H1 (cell line): ENCODE data around the gene CRK. TPM values are rescaled to one million over a fixed set of nuclear protein-coding genes. Genes with fewer than 3 reads are reported as not detected.

Experiments
- CTCF ChIA-PET: fragments of 300-600 bp; sonication (Branson Sonifier 250); formaldehyde crosslinking; loops from one replicate; lab custom pipeline; 2021; ENCODE audit not compliant: partially characterized antibody; lab: Charles Lee
- POLR2A ChIA-PET: fragments of 300-600 bp; sonication (Branson Sonifier 250); formaldehyde crosslinking; loops from one replicate; lab custom pipeline; 2021; ENCODE audit warnings: inconsistent platforms; ENCODE audit not compliant: partially characterized antibody; lab: Charles Lee
- DNase-seq, 2 experiments: peaks; one replicate each; pipeline versions ENCODE4 v3.0.0 to v3.0.0-alpha.2; 2010 to 2022; ENCODE audit warnings: low spot score in 2 of 2, low read depth in 1 of 2, mixed read lengths in 1 of 2
- FAIRE-seq: peaks from 2 replicates; lab custom pipeline; 2011; peaks lifted over from hg19 to GRCh38; lab: Jason Lieb, UNC
- H2AFZ ChIP-seq: 2 replicates; pipeline ENCODE4 v1.8.1; 2012; ENCODE audit warnings: low read length, inconsistent platforms
- H2AK5ac ChIP-seq: 2 replicates; pipeline ENCODE4 v1.6.1; 2013; ENCODE audit warnings: low read depth, low read length
- H2BK120ac ChIP-seq: replicated peaks from 2 replicates; pipeline ENCODE3; 2013; ENCODE audit warnings: low read depth, low read length, inconsistent platforms
- H2BK12ac ChIP-seq: 2 replicates; pipeline ENCODE4 v1.6.1; 2013; ENCODE audit warnings: low read depth, low read length
- H2BK15ac ChIP-seq: 2 replicates; pipeline ENCODE4 v1.6.1; 2013; ENCODE audit warnings: low read length
- H2BK20ac ChIP-seq: 2 replicates; pipeline ENCODE4 v1.6.1; 2013; ENCODE audit warnings: low read length
- H2BK5ac ChIP-seq: 2 replicates; pipeline ENCODE4 v1.6.1; 2013; ENCODE audit warnings: low read depth, low read length
- H3K14ac ChIP-seq: 2 replicates; pipeline ENCODE4 v1.6.1; 2013; ENCODE audit warnings: inconsistent platforms; ENCODE audit not compliant: insufficient read length
- H3K18ac ChIP-seq: 2 replicates; pipeline ENCODE4 v1.6.1; 2013; ENCODE audit warnings: low read length; ENCODE audit errors: extremely low read depth
- H3K23ac ChIP-seq: 2 replicates; pipeline ENCODE4 v1.6.1; 2013; ENCODE audit warnings: inconsistent platforms; ENCODE audit not compliant: insufficient read length
- H3K23me2 ChIP-seq: 2 replicates; pipeline ENCODE4 v1.6.1; 2013; ENCODE audit warnings: low read depth, low read length
- H3K27ac ChIP-seq: 2 replicates; pipeline ENCODE4 v1.6.1; 2011; ENCODE audit warnings: low read depth, low read length, inconsistent platforms
- H3K27me3 ChIP-seq, 4 experiments: replicated peaks in 1 of 4; 1 replicate in 1 of 4; 2 replicates in 3 of 4; pipeline versions ENCODE4 v1.6.1 to v1.8.1; 2011 to 2013; ENCODE audit warnings: low read length in 3 of 4, mild to moderate bottlenecking in 3 of 4, inconsistent platforms in 2 of 4, mixed read lengths in 2 of 4, moderate library complexity in 1 of 4; ENCODE audit not compliant: control insufficient read depth in 3 of 4, insufficient read depth in 3 of 4; ENCODE audit errors: extremely low read depth in 1 of 4
- H3K36me3 ChIP-seq, 4 experiments: 2 replicates each; pipeline versions ENCODE4 v1.6.1 to v1.8.1; 2011 to 2013; ENCODE audit warnings: mild to moderate bottlenecking in 4 of 4, low read length in 3 of 4, moderate library complexity in 2 of 4, control low read depth in 1 of 4, inconsistent platforms in 1 of 4; ENCODE audit not compliant: insufficient read depth in 4 of 4, control insufficient read depth in 2 of 4
- H3K4ac ChIP-seq: replicated peaks from 2 replicates; pipeline ENCODE3; 2013; ENCODE audit warnings: low read length, low read depth, mixed read lengths, inconsistent platforms; ENCODE audit not compliant: insufficient read length
- H3K4me1 ChIP-seq, 4 experiments: replicated peaks in 1 of 4; 1 replicate in 1 of 4; 2 replicates in 3 of 4; pipeline versions ENCODE4 v1.6.1 to v1.8.1; 2011 to 2013; ENCODE audit warnings: low read length in 3 of 4, inconsistent platforms in 2 of 4, mixed read lengths in 1 of 4; ENCODE audit not compliant: insufficient read depth in 4 of 4, control insufficient read depth in 3 of 4
- H3K4me2 ChIP-seq, 2 experiments: 2 replicates each; pipeline versions ENCODE4 v1.6.1 to v1.8.1; 2011 to 2013; ENCODE audit warnings: low read depth in 2 of 2, low read length in 2 of 2, control low read depth in 1 of 2, inconsistent platforms in 1 of 2, mild to moderate bottlenecking in 1 of 2; ENCODE audit not compliant: insufficient read depth in 1 of 2
- H3K4me3 ChIP-seq, 4 experiments: fragments of 200-600, 300-600 bp in 1 of 4; sonication (generic), shearing (Covaris generic), sonication (Bioruptor Twin) in 1 of 4; 2 replicates each; pipeline versions ENCODE4 v1.5.1 to v1.8.1; 2011 to 2016; ENCODE audit warnings: low read length in 4 of 4, low read depth in 3 of 4, control low read depth in 2 of 4, inconsistent platforms in 2 of 4, mild to moderate bottlenecking in 2 of 4, mixed read lengths in 1 of 4, moderate library complexity in 1 of 4; ENCODE audit not compliant: insufficient read depth in 2 of 4; ENCODE audit errors: extremely low read depth in 1 of 4
- H3K56ac ChIP-seq: replicated peaks from 2 replicates; pipeline ENCODE3; 2013; ENCODE audit warnings: low read depth, mild to moderate bottlenecking, mixed read lengths, low read length, inconsistent platforms; ENCODE audit not compliant: insufficient read length
- H3K79me1 ChIP-seq: 2 replicates; pipeline ENCODE4 v1.6.1; 2013; ENCODE audit warnings: low read depth, low read length, control low read depth
- H3K79me2 ChIP-seq, 2 experiments: 2 replicates each; pipeline versions ENCODE4 v1.6.1 to v1.8.1; 2012 to 2013; ENCODE audit warnings: low read length in 2 of 2, mild to moderate bottlenecking in 2 of 2, inconsistent platforms in 1 of 2; ENCODE audit not compliant: insufficient read depth in 2 of 2, control insufficient read depth in 1 of 2
- H3K9ac ChIP-seq, 4 experiments: replicated peaks in 1 of 4; 1 replicate in 1 of 4; 2 replicates in 3 of 4; pipeline versions ENCODE4 v1.6.1 to v1.8.1; 2011 to 2013; ENCODE audit warnings: low read depth in 3 of 4, low read length in 3 of 4, control low read depth in 2 of 4, mild to moderate bottlenecking in 2 of 4, moderate library complexity in 2 of 4, inconsistent platforms in 1 of 4; ENCODE audit errors: extremely low read depth in 1 of 4
- H3K9me3 ChIP-seq, 2 experiments: 2 replicates each; pipeline versions ENCODE4 v1.6.1 to v1.8.1; 2012 to 2013; ENCODE audit warnings: mild to moderate bottlenecking in 2 of 2, moderate library complexity in 2 of 2, control low read depth in 1 of 2, inconsistent platforms in 1 of 2, low read depth in 1 of 2, low read length in 1 of 2, mixed read lengths in 1 of 2; ENCODE audit not compliant: insufficient read depth in 2 of 2
- H4K20me1 ChIP-seq, 2 experiments: replicated peaks in 1 of 2; 2 replicates each; pipeline versions ENCODE3 to v1.8.1; 2011 to 2013; ENCODE audit warnings: inconsistent platforms in 2 of 2, low read length in 2 of 2, mild to moderate bottlenecking in 1 of 2; ENCODE audit not compliant: insufficient read depth in 2 of 2, control insufficient read depth in 1 of 2
- H4K5ac ChIP-seq: 2 replicates; pipeline ENCODE4 v1.6.1; 2013; ENCODE audit warnings: low read length, low read depth, mixed read lengths, inconsistent platforms; ENCODE audit not compliant: insufficient read length
- H4K8ac ChIP-seq: 2 replicates; pipeline ENCODE4 v1.8.0; 2013; ENCODE audit warnings: mild to moderate bottlenecking, moderate library complexity, low read length, inconsistent platforms; ENCODE audit not compliant: insufficient read depth; ENCODE audit errors: extremely low read depth
- H4K91ac ChIP-seq: replicated peaks from 2 replicates; pipeline ENCODE3; 2013; ENCODE audit warnings: low read length, mixed read lengths, inconsistent platforms; ENCODE audit not compliant: insufficient read length
- CBX8 ChIP-seq: fragments of 300-800, 300-1000 bp; sonication (generic); IDR thresholded peaks from 2 replicates; pipeline ENCODE4 v1.7.1; 2016; ENCODE audit warnings: low read depth, low read length, borderline replicate concordance
- CREB1 ChIP-seq: IDR thresholded peaks from 2 replicates; pipeline ENCODE4 v1.6.1; 2012; ENCODE audit warnings: inconsistent platforms
- JUN ChIP-seq: IDR thresholded peaks from 2 replicates; pipeline ENCODE4 v1.6.1; 2011; ENCODE audit warnings: low read depth, mild to moderate bottlenecking, improper control_type of control experiment, low read length
- JUND ChIP-seq: IDR thresholded peaks from 2 replicates; pipeline ENCODE4 v1.6.1; 2011; ENCODE audit warnings: mild to moderate bottlenecking, improper control_type of control experiment, low read length
- POLR2A ChIP-seq, 2 experiments: IDR thresholded peaks; 1 replicate in 1 of 2; 2 replicates in 1 of 2; pipeline ENCODE4 v1.6.1; 2011; ENCODE audit warnings: low read depth in 2 of 2, low read length in 2 of 2, mild to moderate bottlenecking in 2 of 2; ENCODE audit errors: control extremely low read depth in 1 of 2
- WGBS, 2 experiments: shearing (Covaris generic) in 1 of 2; methylation state at CpG; one replicate each; pipeline versions ENCODE4 v1.1.6 to v1.1.7; 2013 to 2015; ENCODE audit warnings: low lambda C conversion rate in 2 of 2, mixed read lengths in 2 of 2, inconsistent platforms in 1 of 2, low coverage in 1 of 2, missing lambda C conversion rate in 1 of 2; ENCODE audit not compliant: insufficient replicate concordance in 2 of 2, insufficient coverage in 1 of 2, insufficient read length in 1 of 2; ENCODE audit errors: extremely low coverage in 1 of 2, missing lambda C conversion rate in 1 of 2; 5-methylcytosine and 5-hydroxymethylcytosine counted together
- polyA plus RNA-seq, 7 experiments: library from polyadenylated mRNA; depleted of rRNA in 3 of 7; stranded (reverse) in 5 of 7; unstranded in 2 of 7; fragments of >200 nt in 5 of 7; fragments of 200-250 nt in 2 of 7; gene quantifications; 1 replicate in 5 of 7; 2 replicates in 1 of 7; 4 replicates in 1 of 7; pipeline versions ENCODE4 v1.2.1 to v1.2.3, GENCODE V29; 2011 to 2013; ENCODE audit warnings: missing spikeins in 2 of 7, mixed read lengths in 2 of 7
- total RNA-seq: library from RNA; stranded (reverse); fragmentation: NEBNext Ultra II Directional; extraction: Animal tissue kit (Norgen Biotek cat#: 25700); gene quantifications from 2 replicates; pipeline ENCODE4 v1.2.1, GENCODE V29; 2021

Gene CRK
- total and polyA plus RNA-seq, 2 of the 8 experiments (the other 6 are each of a cell fraction or from before 2014, with no cell fraction given), result 32.8 to 57.1 TPM

DNA sequence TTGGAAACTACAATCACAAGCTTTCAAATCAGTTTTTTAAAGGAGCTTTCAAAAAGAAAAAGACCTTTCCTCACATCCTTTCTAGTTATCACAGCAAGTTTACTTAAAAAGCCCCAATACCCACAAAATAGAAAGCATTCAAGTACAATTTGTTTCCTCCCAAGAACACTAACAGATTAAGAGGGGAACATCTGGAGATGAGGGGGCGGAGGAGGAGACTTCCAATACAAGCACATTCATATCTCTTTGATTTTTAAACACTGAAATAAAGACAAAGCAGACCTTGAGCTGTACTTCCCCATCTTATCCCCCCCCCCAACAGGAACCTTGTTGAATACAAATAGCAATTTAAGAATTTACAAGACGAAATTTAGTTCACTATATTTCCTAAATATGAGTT is 58.0 kb downstream of the CRK start:
- H2AFZ ChIP-seq, result no peak overlapping the region
- DNase-seq (no peak), FAIRE-seq (no peak)
- H2AK5ac ChIP-seq, result no peak overlapping the region
- WGBS, 2 experiments, result 37% methylated on average over 2 of the region's 2 CpGs; no CpG with 5 or more reads in 1 of the 2 experiments
- ChIA-PET CTCF (interaction anchor here (1.0 to 1.6 kb wide), 3 partner anchors 12 to 36 kb away, joined by 4 to 5 read pairs (median 4); no protein-coding TSS in a partner anchor), POLR2A (interaction anchor here (0.7 to 11.1 kb wide), 25 partner anchors 9 to 231 kb away, joined by 3 to 82 read pairs (median 6); partner anchors contain the start of genes BHLHA9, CRK, INPP5K and MYO1C)
- H3K79me1 ChIP-seq, result no peaks in the 10 kb centered on the region; the same call in 1 of the 2 replicates
- no peak overlapping the region for H4K5ac ChIP-seq
- H3K9me3 ChIP-seq, result no peaks in the 10 kb centered on the region
- peak overlapping the region in 2 of 4 experiments; percentile 91 to 99; a peak in 2 of 7 replicates for H3K9ac ChIP-seq
- no peaks in the 10 kb centered on the region; a peak in 1 of 7 replicates for H3K27me3 ChIP-seq
- peaks cover 62 to 68% of the 10 kb centered on the region in 2 experiments for H3K79me2 ChIP-seq
- H2BK20ac ChIP-seq, result no peak overlapping the region
- no peak overlapping the region for H2BK15ac ChIP-seq
- no peak overlapping the region for H3K18ac ChIP-seq
- no peak overlapping the region for H4K91ac ChIP-seq
- peaks cover 19 to 21% of the 10 kb centered on the region in 2 experiments for H4K20me1 ChIP-seq
- H2BK120ac ChIP-seq, result no peak overlapping the region
- no peak overlapping the region for H2BK5ac ChIP-seq
- no peaks in the 10 kb centered on the region; a peak in 1 of 8 replicates for H3K36me3 ChIP-seq
- no peak overlapping the region for H3K4ac ChIP-seq
- no peak overlapping the region for H2BK12ac ChIP-seq
- peak overlapping the region; percentile 74 to 100 (median 97) for H3K4me3 ChIP-seq
- no peak overlapping the region for H3K14ac ChIP-seq
- H3K4me1 ChIP-seq, result peaks cover 5 to 8% (median 6%) of the 10 kb centered on the region in 4 experiments
- H3K23me2 ChIP-seq, result peaks cover 7% of the 10 kb centered on the region; the same call in 1 of the 2 replicates
- no peak overlapping the region for H4K8ac ChIP-seq
- H3K4me2 ChIP-seq, result peak overlapping the region; percentile 82 to 92
- no peak overlapping the region for H3K27ac ChIP-seq
- H3K23ac ChIP-seq, result no peak overlapping the region
- no peak overlapping the region for H3K56ac ChIP-seq
- TF ChIP-seq CREB1 (no peak), CBX8 (no peak), JUND (no peak), POLR2A (IDR thresholded peaks at IDR 0.05; ENCODE audit: control extremely low read depth in 1 of 2, low read depth in 2 of 2, low read length in 2 of 2) (no peak), JUN (no peak)
